ENCODE data around the gene SKIC2. TPM values are rescaled to one million over a fixed set of nuclear protein-coding genes. Genes with fewer than 3 reads are reported as not detected.

Gene SKIC2
- total and polyA plus RNA-seq, 2 of the 4 experiments (the other 2 are of a cell fraction) = 30.6 to 46.0 TPM

- WGBS, 2 experiments (ENCODE audit: extremely low coverage in 2 of 2, insufficient read length in 1 of 2) = no CpG with 5 or more reads among the region's 10 CpGs
- H2BK20ac ChIP-seq (ENCODE audit: low read depth, low read length) = no peak overlapping the region
- H4K20me1 ChIP-seq (ENCODE audit: insufficient read depth, low read length) = no peaks in the 10 kb centered on the region
- DNase-seq (no peak), ATAC-seq (ENCODE audit: low read depth) (no peak)
- no peak overlapping the region for H2BK5ac ChIP-seq (ENCODE audit: low read depth, low read length, poor library complexity, severe bottlenecking)
- peaks cover 3% of the 10 kb centered on the region; the same call in 1 of the 2 replicates for H3K9me1 ChIP-seq (ENCODE audit: insufficient read depth, low read length)
- dilution Hi-C loops (cut with HindIII; ENCODE audit: low sequenced_read_pairs, unreplicated experiment) = no loop called here
- H3K18ac ChIP-seq (ENCODE audit: low read depth, low read length) = no peak overlapping the region
- no peak overlapping the region for H3K14ac ChIP-seq (replicated peaks; ENCODE audit: low read depth, low read length)
- no peak overlapping the region for H4K8ac ChIP-seq (ENCODE audit: low read depth in 2 of 2, low read length in 2 of 2)
- no peak overlapping the region for H3K9ac ChIP-seq (ENCODE audit: low read depth, low read length)
- H3K56ac ChIP-seq (ENCODE audit: extremely low read depth, insufficient read depth, low read length) = no peak overlapping the region; the same call in 1 of the 2 replicates
- TF ChIP-seq ELK1 (IDR thresholded peaks at IDR 0.05; ENCODE audit: borderline replicate concordance, low read depth, low read length) (no peak), CEBPB (IDR thresholded peaks at IDR 0.05; ENCODE audit: low read depth, low read length) (peak; percentile 61), BHLHE40 (IDR thresholded peaks at IDR 0.05; ENCODE audit: low read depth, low read length) (no peak)
- H2BK15ac ChIP-seq (ENCODE audit: low read depth, low read length) = no peak overlapping the region
- no peak overlapping the region for H2AFZ ChIP-seq (replicated peaks; ENCODE audit: low read length, poor library complexity)
- H2AK5ac ChIP-seq (ENCODE audit: low read depth, low read length) = no peak overlapping the region
- H3K79me1 ChIP-seq (ENCODE audit: low read depth in 1 of 2, low read length in 2 of 2) = peaks cover 10 to 31% of the 10 kb centered on the region in 2 experiments
- intact Hi-C loops (cut with micrococcal nuclease) = no loop called here
- ChIA-PET CTCF (no interaction called here), POLR2A (ENCODE audit: unreplicated experiment) (no interaction called here)
- H3K9me3 ChIP-seq (ENCODE audit: control insufficient read depth, insufficient read depth, low read length) = no peaks in the 10 kb centered on the region
- BruUV-seq (replicated peaks) = no TSS peak
- no peak overlapping the region for H2BK120ac ChIP-seq (ENCODE audit: low read depth, low read length)
- H2AK9ac ChIP-seq (replicated peaks; ENCODE audit: low read depth, low read length, poor library complexity) = no peak overlapping the region
- peaks cover 8% of the 10 kb centered on the region for H3K4me1 ChIP-seq (ENCODE audit: control insufficient read depth, insufficient read depth, low read length)
- H4K5ac ChIP-seq (ENCODE audit: low read depth, low read length) = no peak overlapping the region
- no peaks in the 10 kb centered on the region for H3K27me3 ChIP-seq (ENCODE audit: control insufficient read depth, insufficient read depth, low read length)
- H3K27ac ChIP-seq (ENCODE audit: insufficient read depth, low read length) = no peak overlapping the region
- no peak overlapping the region for H3K4me2 ChIP-seq (ENCODE audit: low read depth, low read length)
- H3K36me3 ChIP-seq (ENCODE audit: control insufficient read depth, insufficient read depth, low read length) = peaks cover 67% of the 10 kb centered on the region
- no peak overlapping the region for H3K4ac ChIP-seq (ENCODE audit: low read depth, low read length)
- no peak overlapping the region for H3K4me3 ChIP-seq (ENCODE audit: insufficient read depth, low read depth, low read length)
- no peak overlapping the region for H4K91ac ChIP-seq (ENCODE audit: insufficient read depth, low read depth, low read length)
- in situ Hi-C loops (cut with MboI; ENCODE audit: low sequenced_read_pairs) = no loop called here
- H3K23ac ChIP-seq (ENCODE audit: low read depth, low read length) = no peak overlapping the region
Observed at GRCh38 chr6:31966997-31967925, 8.3 kb downstream of the SKIC2 start.
